HTR-8/SVneo (cell line): ENCODE results near the gene RNASE7.

Source experiments
- DNase-seq: peaks from one replicate; pipeline ENCODE4 v3.0.0; 2011; ENCODE audit warnings: low spot score, mixed read lengths; ENCODE audit not compliant: insufficient read length
- FAIRE-seq: peaks from 2 replicates; lab custom pipeline; 2011; peaks lifted over from hg19 to GRCh38; lab: Jason Lieb, UNC

RNASE7 gene

DNA sequence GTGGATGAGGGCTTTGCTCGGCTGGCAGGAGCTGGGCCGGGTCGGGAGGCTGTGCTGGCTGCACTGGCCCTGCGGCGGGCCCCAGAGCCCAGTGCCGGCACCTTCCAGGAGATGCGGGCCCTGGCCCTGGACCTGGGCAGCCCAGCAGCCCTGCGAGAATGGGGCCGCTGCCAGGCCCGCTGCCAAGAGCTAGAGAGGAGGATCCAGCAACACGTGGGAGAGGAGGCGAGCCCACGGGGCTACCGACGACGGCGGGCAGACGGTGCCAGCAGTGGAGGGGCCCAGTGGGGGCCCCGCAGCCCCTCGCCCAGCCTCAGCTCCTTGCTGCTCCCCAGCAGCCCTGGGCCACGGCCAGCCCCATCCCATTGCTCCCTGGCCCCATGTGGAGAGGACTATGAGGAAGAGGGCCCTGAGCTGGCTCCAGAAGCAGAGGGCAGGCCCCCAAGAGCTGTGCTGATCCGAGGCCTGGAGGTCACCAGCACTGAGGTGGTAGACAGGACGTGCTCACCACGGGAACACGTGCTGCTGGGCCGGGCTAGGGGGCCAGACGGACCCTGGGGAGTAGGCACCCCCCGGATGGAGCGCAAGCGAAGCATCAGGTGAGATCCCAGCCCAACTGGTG lies 39.5 kb downstream of the RNASE7 start:
- FAIRE-seq (no peak), DNase-seq (no peak)

- FAIRE-seq (no peak), DNase-seq (no peak)
Measured at GRCh38 chr14:21083565-21084325, 41.6 kb downstream of the RNASE7 start.

DNA sequence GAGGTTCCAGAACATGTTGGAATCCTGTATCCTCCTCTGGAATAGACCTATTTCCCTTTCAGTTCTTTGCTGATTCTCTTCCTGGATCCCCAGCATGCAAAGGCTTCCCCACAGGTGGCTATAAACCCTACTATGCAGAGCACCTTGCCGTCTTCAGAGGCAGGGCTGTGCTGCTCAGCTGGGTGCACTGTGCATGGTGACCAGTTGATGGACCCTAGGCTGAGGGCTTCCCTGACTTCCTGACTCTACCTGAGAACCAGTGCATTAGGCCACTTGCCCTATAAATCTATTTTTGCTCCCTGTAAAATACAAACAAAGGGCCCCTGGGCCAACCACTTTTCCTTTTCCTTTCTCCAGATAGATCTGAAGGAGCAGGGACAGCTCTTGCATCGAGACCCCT lies 42.2 kb downstream of the RNASE7 start:
- FAIRE-seq = no peak
- DNase-seq = no peak

GRCh38 chr14:21084998-21085853 lies 43.1 kb downstream of the RNASE7 start:
- DNase-seq = no peak
- FAIRE-seq = no peak

- FAIRE-seq = no peak
Measured at GRCh38 chr14:21086908-21087293, 44.7 kb downstream of the RNASE7 start.

GRCh38 chr14:21087294-21088091 lies 45.3 kb downstream of the RNASE7 start:
- DNase-seq = peak; percentile 52
- no peak for FAIRE-seq

More at GRCh38 chr14:21086908-21087293, 44.7 kb downstream of the RNASE7 start:
- no peak for DNase-seq

DNA sequence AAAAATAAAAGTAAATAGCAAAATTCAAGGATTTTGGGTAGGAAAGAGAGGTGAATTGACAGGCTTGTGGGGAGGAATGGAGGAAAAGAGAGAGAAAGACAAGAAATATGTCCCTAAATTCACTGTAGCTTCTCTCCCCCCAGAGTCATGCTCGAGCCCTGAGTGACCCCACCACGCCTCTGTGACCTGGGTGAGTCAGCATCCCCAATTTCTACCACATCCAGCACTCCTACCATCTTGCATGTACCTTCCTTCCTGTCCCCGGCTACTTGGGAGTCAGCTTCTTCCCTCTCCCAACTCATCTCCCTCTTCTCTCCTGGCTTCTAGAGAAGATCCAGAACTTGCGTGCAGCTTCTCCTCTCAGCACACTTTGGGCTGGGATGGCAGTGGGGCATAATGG lies 46.5 kb downstream of the RNASE7 start:
- DNase-seq (no peak), FAIRE-seq (no peak)

GRCh38 chr14:21089271-21089670 lies 47.1 kb downstream of the RNASE7 start:
- DNase-seq = no peak

GRCh38 chr14:21089877-21090193 lies 47.7 kb downstream of the RNASE7 start:
- FAIRE-seq (no peak), DNase-seq (no peak)

More at GRCh38 chr14:21089271-21089670, 47.1 kb downstream of the RNASE7 start:
- FAIRE-seq = no peak

DNA sequence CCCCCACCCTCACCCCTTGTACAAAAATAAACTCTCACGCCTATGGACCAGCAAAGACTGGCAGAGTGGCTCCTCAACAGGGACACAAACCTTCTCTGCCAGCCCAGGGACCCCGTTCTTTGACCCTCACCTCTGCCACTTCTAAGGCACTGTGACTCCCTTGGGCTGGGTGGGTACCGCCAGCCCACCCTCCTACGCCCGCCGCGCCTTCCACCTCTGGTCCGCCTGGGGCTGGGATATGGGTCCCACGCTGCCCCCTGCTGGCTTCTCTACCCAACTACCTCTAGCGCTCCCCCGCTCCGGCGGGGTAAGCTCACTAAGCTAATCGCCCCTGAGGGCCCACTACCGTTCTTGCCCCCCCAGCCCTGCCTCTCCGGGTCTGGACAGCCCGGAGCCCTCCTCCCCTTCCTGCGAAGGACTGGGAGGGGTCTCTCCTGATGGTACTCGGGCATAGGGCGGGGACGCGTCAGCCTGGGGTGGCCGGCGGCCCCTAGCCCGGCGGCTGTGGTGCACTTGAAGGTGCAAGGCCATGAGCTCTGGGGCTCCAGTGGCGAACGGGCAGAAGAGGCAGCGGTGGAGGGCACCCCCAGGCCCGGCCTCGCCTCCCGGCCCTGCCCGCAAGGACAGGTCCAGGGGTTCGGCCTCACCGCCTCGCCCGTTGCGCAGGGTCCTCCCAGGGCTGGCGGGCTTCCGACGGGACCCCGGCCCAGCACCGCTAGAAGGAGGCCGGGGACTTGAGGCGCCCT lies 48.2 kb downstream of the RNASE7 start:
- DNase-seq = no peak
- FAIRE-seq = no peak

DNA sequence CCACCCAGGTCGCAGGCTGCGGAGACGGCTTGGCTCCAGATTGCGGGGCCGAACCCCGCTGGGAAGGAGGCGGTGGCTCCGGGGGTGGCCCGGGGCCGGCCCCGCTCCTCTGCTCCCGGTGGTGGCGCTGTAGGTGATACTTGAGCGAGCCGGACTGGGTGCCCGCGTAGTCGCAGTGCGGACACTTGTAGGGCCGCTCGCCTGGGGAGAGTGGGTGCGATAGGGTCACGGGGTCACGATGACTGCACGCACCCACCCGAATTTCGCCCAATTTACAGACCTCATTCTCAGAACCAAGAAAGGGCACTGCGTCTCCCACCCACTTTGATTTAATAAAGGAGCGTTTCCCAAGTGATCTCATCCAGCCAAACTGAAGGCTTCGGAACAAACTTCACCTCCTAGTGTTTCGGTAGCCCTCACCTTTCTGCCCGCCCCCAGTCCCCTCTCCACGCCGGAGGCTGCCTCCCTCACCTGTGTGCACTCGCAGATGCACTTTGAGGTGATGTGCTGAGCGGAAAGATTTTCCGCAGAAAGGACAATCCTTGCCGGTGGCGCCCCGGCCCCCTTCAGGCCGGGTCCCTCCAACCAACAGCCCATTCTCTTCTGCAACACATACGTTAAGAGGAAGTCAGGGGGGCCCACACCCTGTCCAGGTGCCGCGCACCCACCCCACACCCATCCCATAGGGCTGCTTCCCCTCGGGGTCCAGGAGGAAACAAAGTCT lies 48.9 kb downstream of the RNASE7 start:
- DNase-seq = no peak
- FAIRE-seq = no peak

DNA sequence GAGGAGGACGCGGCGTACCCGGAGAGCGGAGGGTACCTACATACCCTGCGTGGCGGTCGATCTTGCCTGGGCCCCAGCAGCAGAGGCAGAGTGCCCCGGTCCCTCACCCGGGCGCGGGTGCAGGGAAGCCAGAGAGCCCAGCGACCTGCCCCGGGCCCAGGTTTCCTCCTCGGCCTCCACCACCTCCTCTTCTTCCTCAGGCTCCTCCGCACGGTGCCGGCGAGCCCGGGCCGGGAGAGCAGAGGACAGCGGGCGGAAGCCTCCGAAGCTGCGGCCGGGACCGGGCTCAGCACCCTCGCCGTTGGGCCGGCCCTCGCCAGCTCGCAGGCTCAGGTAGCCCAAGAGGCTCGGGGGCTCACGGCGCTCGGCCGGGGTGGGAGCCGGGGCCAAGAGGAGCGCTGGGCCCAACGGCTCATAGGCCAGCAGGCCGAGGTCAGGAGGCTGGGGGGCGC lies 49.7 kb downstream of the RNASE7 start:
- no peak for FAIRE-seq
- no peak for DNase-seq

DNA sequence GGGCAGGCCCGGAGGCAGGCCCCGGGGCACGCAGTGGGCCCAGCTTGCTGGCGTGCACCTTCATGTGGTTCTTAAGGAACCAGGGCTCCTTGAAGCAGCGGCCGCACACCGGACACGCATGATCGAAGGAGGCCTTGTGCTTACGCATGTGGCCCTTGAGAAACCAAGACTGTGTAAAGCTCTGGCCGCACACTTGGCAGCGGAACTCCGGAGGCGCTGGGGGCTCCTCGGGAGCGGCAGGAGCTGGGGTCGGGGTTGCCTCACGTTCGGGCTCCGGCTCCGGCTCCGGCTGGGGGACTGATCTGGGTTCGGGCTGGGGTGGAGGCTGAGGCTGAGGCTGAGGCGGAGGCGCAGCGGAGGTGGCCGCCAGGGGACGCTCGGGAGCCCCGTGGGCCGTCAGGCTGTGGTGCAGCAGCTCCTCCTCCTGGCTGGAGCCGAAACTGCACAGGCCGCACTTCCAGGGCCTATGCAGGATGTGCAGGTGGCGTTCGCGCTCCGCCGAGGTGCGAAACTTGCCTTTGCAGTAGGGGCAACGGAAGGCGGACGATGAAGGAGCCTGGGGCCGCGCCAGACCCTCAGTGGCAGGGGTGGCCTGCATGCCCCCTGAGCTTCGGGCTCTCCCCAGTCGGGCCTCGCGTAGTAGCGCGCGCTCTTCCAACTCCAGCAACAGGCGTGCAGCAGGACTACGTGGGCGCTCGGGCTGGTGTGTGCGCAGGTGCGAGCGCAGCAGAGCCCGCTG lies 50.3 kb downstream of the RNASE7 start:
- DNase-seq = peak; percentile 54
- FAIRE-seq = no peak

GRCh38 chr14:21093018-21093417 lies 50.9 kb downstream of the RNASE7 start:
- DNase-seq = no peak
- FAIRE-seq = no peak
